ENCODE measurements around the gene CPB2. TPM values are rescaled to one million over a fixed set of nuclear protein-coding genes. Genes with fewer than 3 reads are reported as not detected.

CPB2 gene
- total and polyA plus RNA-seq, 2 of the 8 experiments (the other 6 are each of a cell fraction or from before 2014, with no cell fraction given): not detected

GRCh38 chr13:46131705-46132104 lies 26.9 kb upstream of the CPB2 start:
- H3K79me2 ChIP-seq (ENCODE audit: control insufficient read depth in 1 of 2, insufficient read depth in 2 of 2, low read length in 2 of 2): no peaks in the 10 kb centered on the region
- H3K18ac ChIP-seq (ENCODE audit: extremely low read depth, low read length): no peak overlapping the region
- H2AK5ac ChIP-seq (ENCODE audit: low read depth, low read length): no peak overlapping the region
- H4K91ac ChIP-seq (replicated peaks; ENCODE audit: insufficient read length, low read length): no peak overlapping the region
- H4K8ac ChIP-seq (ENCODE audit: extremely low read depth, insufficient read depth, low read length): no peak overlapping the region
- ChIA-PET POLR2A (ENCODE audit: partially characterized antibody) (no interaction called here), CTCF (ENCODE audit: partially characterized antibody) (interaction anchor here (1.3 kb wide), 1 partner anchor 28 kb away, joined by 5 read pairs; no protein-coding TSS in a partner anchor)
- no peak overlapping the region for H2AFZ ChIP-seq (ENCODE audit: low read length)
- no peak overlapping the region for H2BK120ac ChIP-seq (replicated peaks; ENCODE audit: low read depth, low read length)
- peaks cover 0 to 4% (median 2%) of the 10 kb centered on the region in 4 experiments; a peak in 2 of 7 replicates for H3K4me1 ChIP-seq (replicated peaks in 1 of 4; ENCODE audit: control insufficient read depth in 3 of 4, insufficient read depth in 4 of 4, low read length in 3 of 4)
- H2BK5ac ChIP-seq (ENCODE audit: low read depth, low read length): no peak overlapping the region
- no peak overlapping the region for H2BK15ac ChIP-seq (ENCODE audit: low read length)
- H3K36me3 ChIP-seq (ENCODE audit: control insufficient read depth in 2 of 4, insufficient read depth in 4 of 4, low read length in 3 of 4): no peaks in the 10 kb centered on the region
- H3K4me2 ChIP-seq (ENCODE audit: insufficient read depth in 1 of 2, low read depth in 2 of 2, low read length in 2 of 2): no peak overlapping the region
- DNase-seq (ENCODE audit: low read depth in 1 of 2, low spot score in 2 of 2) (no peak), FAIRE-seq (no peak)
- no peaks in the 10 kb centered on the region for H3K27me3 ChIP-seq (replicated peaks in 1 of 4; ENCODE audit: control insufficient read depth in 3 of 4, extremely low read depth in 1 of 4, insufficient read depth in 3 of 4, low read length in 3 of 4)
- no peaks in the 10 kb centered on the region for H3K23me2 ChIP-seq (ENCODE audit: low read depth, low read length)
- H3K14ac ChIP-seq (ENCODE audit: insufficient read length): no peak overlapping the region
- H3K9me3 ChIP-seq (ENCODE audit: insufficient read depth in 2 of 2, low read depth in 1 of 2, low read length in 1 of 2): no peaks in the 10 kb centered on the region
- no peak overlapping the region for H3K27ac ChIP-seq (ENCODE audit: low read depth, low read length)
- no peak overlapping the region for H2BK20ac ChIP-seq (ENCODE audit: low read length)
- H3K56ac ChIP-seq (replicated peaks; ENCODE audit: insufficient read length, low read depth, low read length): no peak overlapping the region
- no peak overlapping the region for H2BK12ac ChIP-seq (ENCODE audit: low read depth, low read length)
- no peak overlapping the region for H3K4me3 ChIP-seq (ENCODE audit: extremely low read depth in 1 of 4, insufficient read depth in 2 of 4, low read depth in 3 of 4, low read length in 4 of 4)
- H4K20me1 ChIP-seq (replicated peaks in 1 of 2; ENCODE audit: control insufficient read depth in 1 of 2, insufficient read depth in 2 of 2, low read length in 2 of 2): no peaks in the 10 kb centered on the region
- H3K79me1 ChIP-seq (ENCODE audit: low read depth, low read length): no peaks in the 10 kb centered on the region
- no peak overlapping the region for H3K4ac ChIP-seq (replicated peaks; ENCODE audit: insufficient read length, low read depth, low read length)
- H4K5ac ChIP-seq (ENCODE audit: insufficient read length, low read depth, low read length): no peak overlapping the region
- H3K9ac ChIP-seq (replicated peaks in 1 of 4; ENCODE audit: extremely low read depth in 1 of 4, low read depth in 3 of 4, low read length in 3 of 4): no peak overlapping the region
- H3K23ac ChIP-seq (ENCODE audit: insufficient read length): no peak overlapping the region
- no peak for TF ChIP-seq MAX (IDR thresholded peaks at IDR 0.05)
- no peak for TF ChIP-seq SIX5 (IDR thresholded peaks at IDR 0.05; ENCODE audit: low read depth, low read length)
- no peak for TF ChIP-seq TCF12 (IDR thresholded peaks at IDR 0.05; ENCODE audit: low read depth, low read length)
- no peak for TF ChIP-seq CHD1 (IDR thresholded peaks at IDR 0.05; ENCODE audit: low read depth, low read length)

Measured in H1 (cell line).